MM.1S (cell line): ENCODE results near the gene PRKAG3.

Source experiments
- EZH2 ChIP-seq: fragments of 300-600 bp; sonication (generic); optimal IDR thresholded peaks from 2 replicates; pipeline ENCODE3; 2017; ENCODE audit warnings: low read depth, mild to moderate bottlenecking, antibody characterized with exemption, low read length, mixed read lengths
- EZH2phosphoT487 ChIP-seq: fragments of 300-600 bp; sonication (generic); IDR thresholded peaks from 2 replicates; pipeline ENCODE4 v1.6.1; 2018; ENCODE audit warnings: antibody characterized with exemption, low read length
- TF ChIP-seq, protein P1 (sequence below): fragments of 300-600 bp; sonication (generic); IDR thresholded peaks from 2 replicates; pipeline ENCODE4 v1.5.1; 2016; ENCODE audit warnings: antibody characterized with exemption, low read length, mixed read lengths

DNA sequence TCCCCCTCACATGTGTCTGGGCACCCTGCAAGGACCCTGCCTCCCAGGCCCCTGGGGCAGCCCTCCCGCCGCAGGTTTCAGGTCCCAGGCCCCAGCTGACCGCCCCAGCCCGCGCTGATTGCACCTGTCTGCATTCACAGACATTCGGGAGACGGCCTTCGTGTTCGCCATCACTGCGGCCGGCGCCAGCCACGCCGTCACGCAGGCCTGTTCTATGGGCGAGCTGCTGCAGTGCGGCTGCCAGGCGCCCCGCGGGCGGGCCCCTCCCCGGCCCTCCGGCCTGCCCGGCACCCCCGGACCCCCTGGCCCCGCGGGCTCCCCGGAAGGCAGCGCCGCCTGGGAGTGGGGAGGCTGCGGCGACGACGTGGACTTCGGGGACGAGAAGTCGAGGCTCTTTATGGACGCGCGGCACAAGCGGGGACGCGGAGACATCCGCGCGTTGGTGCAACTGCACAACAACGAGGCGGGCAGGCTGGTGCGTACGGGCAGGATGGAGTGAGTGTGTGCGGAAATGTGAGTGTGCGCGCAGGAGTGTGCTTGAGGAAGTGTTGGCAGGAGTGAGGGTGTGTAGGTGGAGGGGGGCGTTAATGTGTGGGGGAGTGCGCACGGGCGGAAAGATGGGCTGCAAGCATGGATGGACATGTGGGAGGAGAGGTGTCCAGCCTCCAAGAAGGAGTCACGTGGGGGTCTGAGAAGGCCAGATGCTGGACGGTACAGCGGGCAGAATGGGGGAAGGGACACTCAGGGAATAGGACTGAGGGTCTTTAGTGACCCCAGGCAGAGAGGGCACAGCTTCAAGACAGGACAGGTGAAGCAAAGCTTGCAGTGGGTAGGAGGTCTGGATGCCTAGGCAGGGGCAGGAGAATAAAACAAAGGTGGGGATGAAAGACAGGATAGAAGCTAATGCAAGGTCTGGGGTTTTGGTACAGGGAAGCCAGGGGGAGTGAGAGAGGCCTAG, 40.0 kb upstream of the PRKAG3 start:
- TF ChIP-seq, protein P1, sequence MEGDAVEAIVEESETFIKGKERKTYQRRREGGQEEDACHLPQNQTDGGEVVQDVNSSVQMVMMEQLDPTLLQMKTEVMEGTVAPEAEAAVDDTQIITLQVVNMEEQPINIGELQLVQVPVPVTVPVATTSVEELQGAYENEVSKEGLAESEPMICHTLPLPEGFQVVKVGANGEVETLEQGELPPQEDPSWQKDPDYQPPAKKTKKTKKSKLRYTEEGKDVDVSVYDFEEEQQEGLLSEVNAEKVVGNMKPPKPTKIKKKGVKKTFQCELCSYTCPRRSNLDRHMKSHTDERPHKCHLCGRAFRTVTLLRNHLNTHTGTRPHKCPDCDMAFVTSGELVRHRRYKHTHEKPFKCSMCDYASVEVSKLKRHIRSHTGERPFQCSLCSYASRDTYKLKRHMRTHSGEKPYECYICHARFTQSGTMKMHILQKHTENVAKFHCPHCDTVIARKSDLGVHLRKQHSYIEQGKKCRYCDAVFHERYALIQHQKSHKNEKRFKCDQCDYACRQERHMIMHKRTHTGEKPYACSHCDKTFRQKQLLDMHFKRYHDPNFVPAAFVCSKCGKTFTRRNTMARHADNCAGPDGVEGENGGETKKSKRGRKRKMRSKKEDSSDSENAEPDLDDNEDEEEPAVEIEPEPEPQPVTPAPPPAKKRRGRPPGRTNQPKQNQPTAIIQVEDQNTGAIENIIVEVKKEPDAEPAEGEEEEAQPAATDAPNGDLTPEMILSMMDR, result no peak
- TF ChIP-seq EZH2 (no peak), EZH2phosphoT487 (no peak)
